HG02623 (cell line): ENCODE results near the gene TTLL1.
"Not testable (repeated sequence)": the region's sequence is repeated elsewhere in the genome, so short reads cannot be mapped to it uniquely, and the experiment has no call there.

Experiments used
- ATAC-seq: cut with Tn5 transposase; IDR thresholded peaks from one replicate; pipeline ENCODE4 v1.9.1; 2021; ENCODE audit warnings: moderate library complexity; ENCODE audit not compliant: unreplicated experiment

The TTLL1 gene

GRCh38 chr22:43077121-43077877, 11.9 kb downstream of the TTLL1 start:
- no peak for ATAC-seq

- ATAC-seq, result no peak
These were observed 22.3 kb downstream of the TTLL1 start for GRCh38 chr22:43066844-43067385.

- no peak for ATAC-seq
These were observed 23.1 kb downstream of the TTLL1 start for GRCh38 chr22:43066134-43066533.

GRCh38 chr22:43060183-43060582, 29.0 kb downstream of the TTLL1 start:
- no peak for ATAC-seq

GRCh38 chr22:43057641-43058040, 31.6 kb downstream of the TTLL1 start:
- ATAC-seq, result no peak

GRCh38 chr22:43053176-43053575, 36.0 kb downstream of the TTLL1 start:
- no peak for ATAC-seq

- no peak for ATAC-seq
These were observed 38.2 kb downstream of the TTLL1 start for GRCh38 chr22:43050995-43051394.

GRCh38 chr22:43047605-43048004, 41.6 kb downstream of the TTLL1 start:
- ATAC-seq, result no peak

GRCh38 chr22:43044290-43044712, 44.9 kb downstream of the TTLL1 start:
- no peak for ATAC-seq

- ATAC-seq, result no peak
These were observed 47.0 kb downstream of the TTLL1 start for GRCh38 chr22:43042101-43042780.

- ATAC-seq, result no peak
These were observed 49.4 kb downstream of the TTLL1 start for GRCh38 chr22:43039800-43040199.

GRCh38 chr22:43038325-43038724, 50.9 kb downstream of the TTLL1 start:
- ATAC-seq, result no peak

GRCh38 chr22:43036282-43036829, 52.8 kb downstream of the TTLL1 start:
- ATAC-seq, result no peak

GRCh38 chr22:43035250-43035649, 53.9 kb downstream of the TTLL1 start:
- no peak for ATAC-seq

GRCh38 chr22:43031617-43032016, 57.6 kb downstream of the TTLL1 start:
- ATAC-seq, result no peak

- no peak for ATAC-seq
These were observed 70.6 kb downstream of the TTLL1 start for GRCh38 chr22:43018615-43019014.

GRCh38 chr22:43017525-43018460, 71.4 kb downstream of the TTLL1 start:
- no peak for ATAC-seq

GRCh38 chr22:43016150-43016549, 73.0 kb downstream of the TTLL1 start:
- ATAC-seq, result not testable (repeated sequence)

- no peak for ATAC-seq
These were observed 73.5 kb downstream of the TTLL1 start for GRCh38 chr22:43015677-43016042.

GRCh38 chr22:43014869-43015676, 74.1 kb downstream of the TTLL1 start, which contains the start of gene PACSIN2:
PACSIN2 (minus strand) TSS chr22:43015149; CDS start chr22:42912080, 103,069 bp downstream.
- ATAC-seq, result peak; percentile 92
